Thyroid gland (tissue), 4 donors: Measurements from ENCODE around the gene ST8SIA1. TPM values are rescaled to one million over a fixed set of nuclear protein-coding genes. Genes with fewer than 3 reads are reported as not detected.

Experiments
- DNase-seq, 2 donors: peaks; one replicate each; pipeline ENCODE4 v3.0.0-alpha.2; 2019
- H3K27ac ChIP-seq, 3 donors: fragments of 200-600 bp; sonication (generic); 1 replicate in 2 of 3; 2 replicates in 1 of 3; pipeline ENCODE4 v1.5.1; 2016 to 2019; ENCODE audit warnings: mild to moderate bottlenecking in 1 of 3, moderate library complexity in 1 of 3
- H3K27me3 ChIP-seq: fragments of 200-600 bp; sonication (generic); one replicate; pipeline ENCODE4 v1.5.1; 2019
- H3K36me3 ChIP-seq, 2 donors: fragments of 200-600 bp; sonication (generic); one replicate each; pipeline ENCODE4 v1.5.1; 2016 to 2019
- H3K4me1 ChIP-seq, 2 donors: fragments of 200-600 bp; sonication (generic); one replicate each; pipeline ENCODE4 v1.5.1; 2017 to 2019
- H3K4me3 ChIP-seq, 3 donors: fragments of 200-600 bp; sonication (generic); replicated peaks in 1 of 3; 1 replicate in 2 of 3; 2 replicates in 1 of 3; pipeline ENCODE4 v1.5.1; 2016; ENCODE audit warnings: mild to moderate bottlenecking in 1 of 3
- H3K9me3 ChIP-seq: fragments of 200-600 bp; sonication (generic); one replicate; pipeline ENCODE4 v1.5.1; 2017
- POLR2A ChIP-seq, 2 donors: fragments of 450-650 bp; IDR thresholded peaks; one replicate each; pipeline ENCODE4 v1.6.1; 2017; ENCODE audit warnings: antibody characterized with exemption in 2 of 2, mild to moderate bottlenecking in 2 of 2, moderate library complexity in 1 of 2
- WGBS, 2 donors: methylation state at CpG; one replicate each; pipeline ENCODE4 v1.1.5; 2017; 5-methylcytosine and 5-hydroxymethylcytosine counted together
- intact Hi-C: fragments of 100-400 bp; cut with DNase I; formaldehyde crosslinking; loops from one replicate; pipeline ENCODE4 v1.15.1; 2023
- total RNA-seq, 4 donors: library from RNA; depleted of rRNA; stranded (reverse); fragments of >200 nt; gene quantifications; one replicate each; pipeline ENCODE4 v1.2.3, GENCODE V29; 2016
- TF ChIP-seq, protein P1 (sequence below), 6 experiments: fragments of 200-600 bp in 3 of 6; fragments of 450-650 bp in 3 of 6; sonication (generic) in 3 of 6; IDR thresholded peaks; one replicate each; pipeline ENCODE4 v1.5.1; 2016 to 2019; ENCODE audit warnings: antibody characterized with exemption in 6 of 6, mild to moderate bottlenecking in 2 of 6, inconsistent platforms in 1 of 6, moderate library complexity in 1 of 6

The ST8SIA1 gene
- total RNA-seq, 4 donors from 2014 or later, result 2.5 to 5.2 (median 4.9) TPM

DNA sequence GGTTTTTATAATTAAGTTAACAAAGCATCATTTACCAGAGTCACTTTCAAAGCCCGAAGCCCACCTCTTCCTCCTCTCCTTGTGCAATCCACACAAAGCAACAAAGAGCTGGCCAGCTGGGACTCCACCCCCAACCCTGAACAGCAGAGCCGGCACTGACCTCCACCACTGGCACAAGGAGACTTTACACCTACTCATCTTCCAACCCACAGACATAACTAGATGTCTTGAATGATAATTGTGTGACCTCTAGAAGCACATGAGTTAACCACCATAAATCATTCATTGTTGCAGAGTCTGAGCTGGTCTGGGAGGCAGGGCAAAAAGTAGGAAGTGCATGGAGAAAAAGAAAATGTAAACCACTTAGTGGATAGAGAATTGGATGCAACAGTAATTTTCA is 72.2 kb downstream of the ST8SIA1 start:
- Histone ChIP-seq H3K4me1 (peaks cover 0 to 5% of the 10 kb centered on the region in 2 donors), H3K4me3 (no peak overlapping the region), H3K36me3 (no peaks in the 10 kb centered on the region), H3K27me3 (no peaks in the 10 kb centered on the region), H3K9me3 (no peaks in the 10 kb centered on the region), H3K27ac (no peak overlapping the region)
- WGBS, 2 donors, result 22 to 45% methylated on average over 2 of the region's 2 CpGs
- intact Hi-C loops, result no loop called here
- no peak for TF ChIP-seq POLR2A (IDR thresholded peaks at IDR 0.05)
- TF ChIP-seq, protein P1, sequence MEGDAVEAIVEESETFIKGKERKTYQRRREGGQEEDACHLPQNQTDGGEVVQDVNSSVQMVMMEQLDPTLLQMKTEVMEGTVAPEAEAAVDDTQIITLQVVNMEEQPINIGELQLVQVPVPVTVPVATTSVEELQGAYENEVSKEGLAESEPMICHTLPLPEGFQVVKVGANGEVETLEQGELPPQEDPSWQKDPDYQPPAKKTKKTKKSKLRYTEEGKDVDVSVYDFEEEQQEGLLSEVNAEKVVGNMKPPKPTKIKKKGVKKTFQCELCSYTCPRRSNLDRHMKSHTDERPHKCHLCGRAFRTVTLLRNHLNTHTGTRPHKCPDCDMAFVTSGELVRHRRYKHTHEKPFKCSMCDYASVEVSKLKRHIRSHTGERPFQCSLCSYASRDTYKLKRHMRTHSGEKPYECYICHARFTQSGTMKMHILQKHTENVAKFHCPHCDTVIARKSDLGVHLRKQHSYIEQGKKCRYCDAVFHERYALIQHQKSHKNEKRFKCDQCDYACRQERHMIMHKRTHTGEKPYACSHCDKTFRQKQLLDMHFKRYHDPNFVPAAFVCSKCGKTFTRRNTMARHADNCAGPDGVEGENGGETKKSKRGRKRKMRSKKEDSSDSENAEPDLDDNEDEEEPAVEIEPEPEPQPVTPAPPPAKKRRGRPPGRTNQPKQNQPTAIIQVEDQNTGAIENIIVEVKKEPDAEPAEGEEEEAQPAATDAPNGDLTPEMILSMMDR (IDR thresholded peaks at IDR 0.05), result no peak
- DNase-seq, result no peak

DNA sequence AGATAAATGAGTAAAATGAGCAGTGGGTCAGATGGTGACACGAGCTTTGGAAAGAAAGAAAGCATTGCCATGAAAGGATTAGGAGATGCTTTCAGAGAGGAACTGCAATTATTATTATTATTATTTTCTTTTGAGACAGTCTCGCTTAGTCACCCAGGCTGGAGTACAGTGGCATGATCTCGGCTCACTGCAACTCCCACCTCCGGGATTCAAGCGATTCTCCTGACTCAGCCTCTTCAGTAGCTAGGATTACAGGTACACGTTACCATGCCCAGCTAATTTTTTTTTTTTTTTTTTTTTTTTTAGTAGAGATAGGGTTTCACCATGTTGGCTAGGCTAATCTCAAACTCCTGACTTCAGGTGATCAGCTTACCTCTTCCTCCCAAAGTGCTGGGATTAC is 77.4 kb downstream of the ST8SIA1 start:
- H3K36me3 ChIP-seq, result no peaks in the 10 kb centered on the region
- H3K4me1 ChIP-seq, result peaks cover 0 to 7% of the 10 kb centered on the region in 2 donors
- H3K27me3 ChIP-seq, result no peaks in the 10 kb centered on the region
- DNase-seq, result no peak
- intact Hi-C loops, result no loop called here
- 69 to 85% methylated on average over 6 of the region's 6 CpGs for WGBS, 2 donors
- no peaks in the 10 kb centered on the region for H3K9me3 ChIP-seq
- TF ChIP-seq, protein P1 (IDR thresholded peaks at IDR 0.05), result no peak
- no peak for TF ChIP-seq POLR2A (IDR thresholded peaks at IDR 0.05)
- H3K27ac ChIP-seq, result no peak overlapping the region
- H3K4me3 ChIP-seq, result no peak overlapping the region

GRCh38 chr12:22256605-22257004 is 77.9 kb downstream of the ST8SIA1 start:
- peaks cover 0 to 7% of the 10 kb centered on the region in 2 donors for H3K4me1 ChIP-seq

DNA sequence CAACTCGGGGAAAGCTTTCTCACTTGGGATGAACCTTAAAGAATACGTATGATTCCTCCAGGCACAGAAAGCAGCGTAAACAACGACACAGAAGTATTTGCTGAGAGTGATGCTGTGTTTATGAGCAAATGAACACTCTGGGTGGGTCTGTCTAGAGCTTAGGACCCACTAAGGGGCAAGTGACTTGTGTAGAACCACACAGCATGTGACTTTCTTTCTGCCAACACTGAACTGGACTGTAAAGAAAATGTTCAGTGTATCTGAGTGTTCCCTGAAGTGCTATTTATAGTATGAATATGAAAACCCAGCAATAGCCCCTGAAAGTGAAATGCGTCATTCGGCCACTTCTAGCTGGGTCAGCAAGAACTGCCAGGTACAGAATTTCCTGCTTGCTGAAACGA is 78.5 kb downstream of the ST8SIA1 start:
- TF ChIP-seq, protein P1 (IDR thresholded peaks at IDR 0.05), result no peak
- TF ChIP-seq POLR2A (IDR thresholded peaks at IDR 0.05), result no peak
- peaks cover 0 to 7% of the 10 kb centered on the region in 2 donors for H3K4me1 ChIP-seq
- 68 to 75% methylated on average over 7 of the region's 7 CpGs for WGBS, 2 donors
- intact Hi-C loops, result no loop called here
- no peaks in the 10 kb centered on the region for H3K36me3 ChIP-seq
- DNase-seq, result no peak
- no peak overlapping the region for H3K4me3 ChIP-seq
- H3K9me3 ChIP-seq, result no peaks in the 10 kb centered on the region
- H3K27me3 ChIP-seq, result no peaks in the 10 kb centered on the region
- H3K27ac ChIP-seq, result no peak overlapping the region

More at GRCh38 chr12:22256605-22257004, 77.9 kb downstream of the ST8SIA1 start:
- Histone ChIP-seq H3K9me3 (no peaks in the 10 kb centered on the region), H3K36me3 (no peaks in the 10 kb centered on the region), H3K27me3 (no peaks in the 10 kb centered on the region), H3K4me3 (no peak overlapping the region), H3K27ac (no peak overlapping the region)
- intact Hi-C loops, result no loop called here
- TF ChIP-seq POLR2A (IDR thresholded peaks at IDR 0.05), result no peak
- TF ChIP-seq, protein P1 (IDR thresholded peaks at IDR 0.05), result no peak
- 60 to 74% methylated on average over 1 of the region's 1 CpG for WGBS, 2 donors
- DNase-seq, result no peak

GRCh38 chr12:22255097-22255496 is 79.4 kb downstream of the ST8SIA1 start:
- WGBS, 2 donors, result 49 to 54% methylated on average over 11 of the region's 11 CpGs
- Histone ChIP-seq H3K9me3 (no peaks in the 10 kb centered on the region), H3K4me1 (peaks cover 0 to 7% of the 10 kb centered on the region in 2 donors), H3K36me3 (no peaks in the 10 kb centered on the region), H3K27ac (no peak overlapping the region), H3K27me3 (no peaks in the 10 kb centered on the region), H3K4me3 (no peak overlapping the region)
- intact Hi-C loops, result no loop called here
- TF ChIP-seq, protein P1 (IDR thresholded peaks at IDR 0.05), result no peak
- TF ChIP-seq POLR2A (IDR thresholded peaks at IDR 0.05), result no peak
- DNase-seq, result no peak
